K562 (cell line): Measurements from ENCODE around the gene RHOV. TPM values are rescaled to one million over a fixed set of nuclear protein-coding genes. Genes with fewer than 3 reads are reported as not detected.

ENCODE experiments used
- ARID4B ChIP-seq: sonication (generic); formaldehyde crosslinking; IDR thresholded peaks from 2 replicates; pipeline ENCODE4 v1.8.0; 2022; ENCODE audit warnings: mild to moderate bottlenecking, missing genetic modification reagents
- CGGBP1 ChIP-seq: fragments of 250-450 bp; sonication (Bioruptor Pico); IDR thresholded peaks from 2 replicates; pipeline ENCODE4 v1.9.0; 2021; ENCODE audit warnings: mild to moderate bottlenecking
- ETV6 ChIP-seq, 3 experiments: fragments of 150-350 bp in 1 of 3; sonication (generic) in 1 of 3; formaldehyde crosslinking in 1 of 3; IDR thresholded peaks; 2 replicates each; pipeline versions ENCODE4 v1.6.1 to v1.8.0; 2014 to 2022; ENCODE audit warnings: borderline replicate concordance in 2 of 3, low read depth in 2 of 3, antibody characterized with exemption in 1 of 3, low read length in 1 of 3, mild to moderate bottlenecking in 1 of 3, missing genetic modification reagents in 1 of 3
- LCOR ChIP-seq: sonication (generic); formaldehyde crosslinking; IDR thresholded peaks from 2 replicates; pipeline ENCODE4 v1.8.0; 2022; ENCODE audit warnings: mild to moderate bottlenecking, missing genetic modification reagents
- MCM2 ChIP-seq: fragments of 450-650 bp; IDR thresholded peaks from 2 replicates; pipeline ENCODE4 v1.6.1; 2017; ENCODE audit warnings: low read depth, mild to moderate bottlenecking
- NKRF ChIP-seq: fragments of 450-650 bp; IDR thresholded peaks from 2 replicates; pipeline ENCODE4 v1.6.1; 2016; ENCODE audit warnings: borderline replicate concordance
- NUFIP1 ChIP-seq: fragments of 450-650 bp; IDR thresholded peaks from 2 replicates; pipeline ENCODE4 v1.6.1; 2018; ENCODE audit not compliant: partially characterized antibody
- PBX2 ChIP-seq, 2 experiments: IDR thresholded peaks in 1 of 2; conservative IDR thresholded peaks in 1 of 2; 2 replicates each; pipeline ENCODE4 v1.6.1; 2016; ENCODE audit warnings: low read depth in 2 of 2, mild to moderate bottlenecking in 1 of 2, missing compliant biosample characterization in 1 of 2, missing genetic modification characterization in 1 of 2, moderate library complexity in 1 of 2
- POLR2H ChIP-seq: IDR thresholded peaks from 2 replicates; pipeline ENCODE4 v1.6.1; 2016; ENCODE audit warnings: missing genetic modification characterization, low read depth, mild to moderate bottlenecking, control low read depth, missing compliant biosample characterization, moderate library complexity
- SMARCE1 ChIP-seq: fragments of 450-650 bp; IDR thresholded peaks from 2 replicates; pipeline ENCODE4 v1.7.1; 2016; ENCODE audit warnings: mild to moderate bottlenecking
- SPI1 ChIP-seq: IDR thresholded peaks from 2 replicates; pipeline ENCODE4 v1.6.1; 2011; ENCODE audit warnings: low read depth, low read length, control low read depth, borderline replicate concordance
- ZBTB33 ChIP-seq: sonication (generic); formaldehyde crosslinking; IDR thresholded peaks from 2 replicates; pipeline ENCODE4 v1.8.1; 2023; ENCODE audit warnings: mild to moderate bottlenecking, missing genetic modification reagents
- ZNF830 ChIP-seq: fragments of 250-450 bp; sonication (Bioruptor Pico); IDR thresholded peaks from 2 replicates; pipeline ENCODE4 v1.5.0; 2021; ENCODE audit warnings: mild to moderate bottlenecking
- polyA plus RNA-seq, 8 experiments: library from polyadenylated mRNA; depleted of rRNA in 4 of 8; stranded (reverse) in 5 of 8; unstranded in 3 of 8; fragments of >200 nt; fragmentation: Nextera tagmentation in 2 of 8; fragmentation: Illumina TruSeq in 1 of 8; extraction: Ambion mirVana in 2 of 8; extraction: Trizol in 1 of 8; gene quantifications; 2 replicates each; pipeline versions ENCODE4 v1.2.1 to v1.2.3, GENCODE V29; 2011 to 2014; ENCODE audit warnings: inconsistent platforms in 1 of 8, missing spikeins in 1 of 8
- total RNA-seq, 7 experiments: library from RNA; depleted of rRNA in 6 of 7; stranded (reverse); fragments of >200 nt in 6 of 7; fragmentation: Illumina TruSeq in 2 of 7; extraction: Trizol in 2 of 7; gene quantifications; 2 replicates each; pipeline versions ENCODE4 v1.2.1 to v1.2.3, GENCODE V29; 2011 to 2021; ENCODE audit warnings: low replicate concordance in 1 of 7

Gene RHOV
- total and polyA plus RNA-seq, 9 of the 15 experiments (the other 6 are each of a cell fraction or from before 2014, with no cell fraction given) = 0.08 to 2.0 (median 1.1) TPM

GRCh38 chr15:40906091-40906990 lies 32.3 kb upstream of the RHOV start (continued):
- TF ChIP-seq ARID4B (CRISPR knock-in tag) = peak; percentile 75
- peak in 1 of 2 experiments; percentile 74; a peak in 3 of 4 replicates for TF ChIP-seq ETV6 (IDR thresholded peaks at IDR 0.05; ENCODE audit: borderline replicate concordance in 1 of 2, low read depth in 2 of 2, low read length in 1 of 2)
- TF ChIP-seq ETV6 (CRISPR knock-in tag; IDR thresholded peaks at IDR 0.05; ENCODE audit: borderline replicate concordance) = no peak
- TF ChIP-seq ZBTB33 (CRISPR knock-in tag) = no peak
- no peak; the same call in 1 of the 2 replicates for TF ChIP-seq SMARCE1
- no peak for TF ChIP-seq CGGBP1 (CRISPR knock-in tag)
- no peak for TF ChIP-seq PBX2 (CRISPR knock-in tag; IDR thresholded peaks at IDR 0.05; ENCODE audit: low read depth)
- TF ChIP-seq PBX2 (tag; conservative IDR thresholded peaks at IDR 0.05; ENCODE audit: low read depth) = no peak
- TF ChIP-seq POLR2H (tag) = no peak
- no peak for TF ChIP-seq NUFIP1
- 0 out of 2 replicates have a peak, but pooled peaks have one; percentile 23 for TF ChIP-seq LCOR
- TF ChIP-seq ZNF830 (CRISPR knock-in tag) = no peak
- peak; percentile 54; the same call in 1 of the 2 replicates for TF ChIP-seq NKRF
- no peak for TF ChIP-seq MCM2
- no peak for TF ChIP-seq SPI1
